Measurements from ENCODE around the gene SKAP1. TPM values are rescaled to one million over a fixed set of nuclear protein-coding genes. Genes with fewer than 3 reads are reported as not detected.

Gene SKAP1
- total RNA-seq, 2 experiments from 2014 or later: 1.2 TPM; not detected in 1

DNA sequence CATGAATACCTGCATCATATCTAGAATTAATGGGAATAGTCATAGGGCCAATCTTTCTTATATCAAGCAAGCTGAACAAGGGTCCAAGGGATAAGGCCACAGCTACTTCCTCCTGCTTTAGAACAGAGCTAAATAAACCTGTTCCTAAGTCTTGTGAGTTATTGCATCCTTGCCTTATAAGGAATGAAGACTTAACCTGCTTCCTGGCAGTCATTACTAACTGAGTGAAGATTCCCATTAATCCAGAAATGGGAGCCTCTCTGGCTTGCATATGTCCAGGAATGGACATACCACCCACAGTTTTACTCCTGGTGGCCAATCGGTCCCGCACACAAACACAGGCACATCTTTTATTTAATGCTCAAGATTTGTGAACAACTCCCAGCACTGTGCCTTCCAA lies 35.9 kb upstream of the SKAP1 start:
- ChIA-PET CTCF (ENCODE audit: unreplicated experiment) (no interaction called here), POLR2A (interaction anchor here (1.0 kb wide), 1 partner anchor 9 kb away, joined by 5 read pairs; no protein-coding TSS in a partner anchor)
- BruUV-seq (replicated peaks): no TSS peak
- no peak overlapping the region for H3K4me2 ChIP-seq (ENCODE audit: low read length)
- no peak overlapping the region for H3K27ac ChIP-seq (ENCODE audit: low read depth, low read length, poor library complexity, severe bottlenecking)
- H3K4me3 ChIP-seq (ENCODE audit: low read depth, low read length, poor library complexity, severe bottlenecking): no peak overlapping the region
- H3K9me2 ChIP-seq (ENCODE audit: insufficient read depth, low read length): no peaks in the 10 kb centered on the region
- no peaks in the 10 kb centered on the region for H3K36me3 ChIP-seq (ENCODE audit: insufficient read depth, low read length)
- no peaks in the 10 kb centered on the region for H3K9me3 ChIP-seq (ENCODE audit: low read length)
- H4K20me1 ChIP-seq (ENCODE audit: insufficient read depth, low read length): no peaks in the 10 kb centered on the region
- intact Hi-C loops (cut with micrococcal nuclease; ENCODE audit: unreplicated experiment): loop anchor here (2.0 kb wide), 1 partner anchor 25 kb away; no protein-coding TSS in a partner anchor
- no peaks in the 10 kb centered on the region for H3K79me2 ChIP-seq (ENCODE audit: insufficient read depth, low read depth, low read length)
- no peak for DNase-seq (ENCODE audit: low spot score)
- H3K4me1 ChIP-seq (ENCODE audit: insufficient read depth, low read length, poor library complexity, severe bottlenecking): peaks cover 76% of the 10 kb centered on the region
- TF ChIP-seq, protein P1, sequence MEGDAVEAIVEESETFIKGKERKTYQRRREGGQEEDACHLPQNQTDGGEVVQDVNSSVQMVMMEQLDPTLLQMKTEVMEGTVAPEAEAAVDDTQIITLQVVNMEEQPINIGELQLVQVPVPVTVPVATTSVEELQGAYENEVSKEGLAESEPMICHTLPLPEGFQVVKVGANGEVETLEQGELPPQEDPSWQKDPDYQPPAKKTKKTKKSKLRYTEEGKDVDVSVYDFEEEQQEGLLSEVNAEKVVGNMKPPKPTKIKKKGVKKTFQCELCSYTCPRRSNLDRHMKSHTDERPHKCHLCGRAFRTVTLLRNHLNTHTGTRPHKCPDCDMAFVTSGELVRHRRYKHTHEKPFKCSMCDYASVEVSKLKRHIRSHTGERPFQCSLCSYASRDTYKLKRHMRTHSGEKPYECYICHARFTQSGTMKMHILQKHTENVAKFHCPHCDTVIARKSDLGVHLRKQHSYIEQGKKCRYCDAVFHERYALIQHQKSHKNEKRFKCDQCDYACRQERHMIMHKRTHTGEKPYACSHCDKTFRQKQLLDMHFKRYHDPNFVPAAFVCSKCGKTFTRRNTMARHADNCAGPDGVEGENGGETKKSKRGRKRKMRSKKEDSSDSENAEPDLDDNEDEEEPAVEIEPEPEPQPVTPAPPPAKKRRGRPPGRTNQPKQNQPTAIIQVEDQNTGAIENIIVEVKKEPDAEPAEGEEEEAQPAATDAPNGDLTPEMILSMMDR (conservative IDR thresholded peaks at IDR 0.05; ENCODE audit: low read length): no peak
- TF ChIP-seq EZH2phosphoT487 (IDR thresholded peaks at IDR 0.05; ENCODE audit: borderline replicate concordance, low read depth, low read length): no peak
- no peak overlapping the region for H2AFZ ChIP-seq (ENCODE audit: low read length)

GRCh38 chr17:48463526-48463925 lies 33.5 kb upstream of the SKAP1 start:
- POLR2A ChIA-PET: no interaction called here
- Histone ChIP-seq H3K4me1 (ENCODE audit: insufficient read depth, low read length, poor library complexity, severe bottlenecking) (peaks cover 68% of the 10 kb centered on the region), H4K20me1 (ENCODE audit: insufficient read depth, low read length) (no peaks in the 10 kb centered on the region), H3K9me3 (ENCODE audit: low read length) (no peaks in the 10 kb centered on the region), H3K79me2 (ENCODE audit: insufficient read depth, low read depth, low read length) (no peaks in the 10 kb centered on the region), H3K9me2 (ENCODE audit: insufficient read depth, low read length) (no peaks in the 10 kb centered on the region), H3K27ac (ENCODE audit: low read depth, low read length, poor library complexity, severe bottlenecking) (peak overlapping the region; percentile 27), H3K4me2 (ENCODE audit: low read length) (peak overlapping the region; percentile 53), H2AFZ (ENCODE audit: low read length) (peak overlapping the region; percentile 83; the same call in 1 of the 2 replicates), H3K4me3 (ENCODE audit: low read depth, low read length, poor library complexity, severe bottlenecking) (no peak overlapping the region), H3K36me3 (ENCODE audit: insufficient read depth, low read length) (no peaks in the 10 kb centered on the region)
- no TSS peak for BruUV-seq (replicated peaks)
- DNase-seq (ENCODE audit: low spot score): no peak
- TF ChIP-seq EZH2phosphoT487 (IDR thresholded peaks at IDR 0.05; ENCODE audit: borderline replicate concordance, low read depth, low read length): no peak
- TF ChIP-seq, protein P1 (conservative IDR thresholded peaks at IDR 0.05; ENCODE audit: low read length): no peak
- intact Hi-C loops (cut with micrococcal nuclease; ENCODE audit: unreplicated experiment): no loop called here
- CTCF ChIA-PET (ENCODE audit: unreplicated experiment): no interaction called here

DNA sequence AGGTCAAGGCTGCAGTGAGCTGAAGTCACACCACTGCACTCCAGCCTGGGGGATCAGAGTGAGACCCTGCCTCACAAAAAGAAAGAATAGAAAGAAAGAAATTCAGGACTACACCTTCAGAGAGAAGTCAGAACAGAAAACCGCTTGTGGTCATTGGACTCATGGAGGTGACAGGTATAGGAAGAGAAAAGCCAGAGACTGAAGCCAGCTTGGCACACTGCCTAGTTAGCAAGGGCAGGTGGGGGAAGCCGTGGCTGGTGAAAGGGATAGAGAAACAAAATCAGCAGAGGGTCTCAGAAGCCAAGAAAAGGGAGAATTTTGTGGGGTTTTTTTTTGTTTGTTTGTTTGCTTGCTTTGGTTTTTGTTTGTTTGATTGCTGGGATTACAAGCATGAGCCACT lies 32.9 kb upstream of the SKAP1 start:
- POLR2A ChIA-PET: no interaction called here
- H3K4me1 ChIP-seq (ENCODE audit: insufficient read depth, low read length, poor library complexity, severe bottlenecking): peaks cover 66% of the 10 kb centered on the region
- no peaks in the 10 kb centered on the region for H4K20me1 ChIP-seq (ENCODE audit: insufficient read depth, low read length)
- intact Hi-C loops (cut with micrococcal nuclease; ENCODE audit: unreplicated experiment): no loop called here
- DNase-seq (ENCODE audit: low spot score): no peak
- no peak overlapping the region for H3K27ac ChIP-seq (ENCODE audit: low read depth, low read length, poor library complexity, severe bottlenecking)
- H3K9me3 ChIP-seq (ENCODE audit: low read length): no peaks in the 10 kb centered on the region
- no peaks in the 10 kb centered on the region for H3K79me2 ChIP-seq (ENCODE audit: insufficient read depth, low read depth, low read length)
- CTCF ChIA-PET (ENCODE audit: unreplicated experiment): no interaction called here
- peak overlapping the region; percentile 83; the same call in 1 of the 2 replicates for H2AFZ ChIP-seq (ENCODE audit: low read length)
- no peak overlapping the region for H3K4me3 ChIP-seq (ENCODE audit: low read depth, low read length, poor library complexity, severe bottlenecking)
- TF ChIP-seq EZH2phosphoT487 (IDR thresholded peaks at IDR 0.05; ENCODE audit: borderline replicate concordance, low read depth, low read length): no peak
- TF ChIP-seq, protein P1 (conservative IDR thresholded peaks at IDR 0.05; ENCODE audit: low read length): no peak
- BruUV-seq (replicated peaks): no TSS peak
- no peaks in the 10 kb centered on the region for H3K36me3 ChIP-seq (ENCODE audit: insufficient read depth, low read length)
- no peaks in the 10 kb centered on the region for H3K9me2 ChIP-seq (ENCODE audit: insufficient read depth, low read length)
- no peak overlapping the region for H3K4me2 ChIP-seq (ENCODE audit: low read length)

Data from OCI-LY7 (cell line).